HK-2 (cell line): ENCODE data around the gene FIGNL1.

Source experiments
- DNase-seq: peaks from one replicate; pipeline ENCODE4 v3.0.0-alpha.2; 2018; ENCODE audit not compliant: unreplicated experiment

Gene FIGNL1

DNA sequence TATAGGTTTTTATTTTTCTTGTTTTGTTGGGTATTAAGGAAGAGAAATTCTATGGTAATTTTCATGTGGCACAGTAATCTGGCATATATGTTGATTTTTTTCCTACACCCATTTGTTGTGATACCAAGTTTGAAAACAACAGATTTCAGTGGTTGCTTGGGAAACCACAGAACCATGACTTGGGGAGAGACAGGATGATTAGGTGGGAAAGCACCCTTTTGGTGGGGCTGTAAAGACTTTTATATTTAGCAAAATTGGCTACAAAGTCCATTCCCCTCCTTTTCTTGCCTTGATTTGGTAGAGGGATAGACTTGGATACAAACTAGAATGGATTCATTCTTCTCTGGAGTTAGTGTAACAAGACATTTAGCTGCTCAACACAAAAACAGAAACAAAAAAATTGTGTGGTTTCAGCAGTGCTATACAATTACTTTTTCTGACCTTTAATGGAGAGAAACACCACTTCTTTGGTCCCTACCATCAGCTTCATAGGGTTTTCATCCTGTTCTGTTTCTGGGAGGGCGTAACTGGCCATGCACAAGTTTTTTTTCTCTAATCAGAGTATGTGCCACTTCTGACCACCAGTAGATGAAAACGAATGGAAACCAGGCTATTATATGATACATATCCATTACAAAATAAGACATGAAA is 52.7 kb downstream of the FIGNL1 start:
- no peak for DNase-seq

- no peak for DNase-seq
Measured at GRCh38 chr7:50396856-50397255, 53.3 kb downstream of the FIGNL1 start.

DNA sequence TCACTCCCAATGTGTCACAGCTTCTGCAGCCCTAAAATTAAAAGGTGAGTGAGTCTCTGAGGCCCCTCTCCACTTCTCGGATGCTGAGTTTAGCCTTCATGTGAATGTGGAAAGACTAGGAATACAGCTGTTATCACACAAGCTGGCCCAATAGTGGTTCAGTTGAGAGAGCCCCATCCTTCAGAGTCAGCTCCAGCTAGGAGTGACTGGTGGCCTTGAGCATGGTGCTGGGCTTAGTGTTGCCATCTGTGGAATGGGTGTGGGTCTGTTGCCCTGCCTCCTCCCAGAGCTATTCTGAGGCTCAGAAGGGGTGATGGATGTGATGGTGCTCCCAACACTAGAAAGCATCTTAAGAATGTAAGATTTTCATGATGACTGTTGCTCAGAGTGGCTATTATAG is 55.8 kb downstream of the FIGNL1 start:
- DNase-seq: no peak
